ENCODE data around the gene RNF151. TPM values are rescaled to one million over a fixed set of nuclear protein-coding genes. Genes with fewer than 3 reads are reported as not detected.
A peak's percentile ranks its signal among the peaks of the same experiment; 100 is the strongest.
"Not testable (repeated sequence)": the region's sequence is repeated elsewhere in the genome, so short reads cannot be mapped to it uniquely, and the experiment has no call there.

The RNF151 gene
- total RNA-seq, 2 donors from 2014 or later, result 0.44 TPM; not detected in 1

- no peak overlapping the region for H3K27ac Mint-ChIP-seq
- 93 to 99% methylated on average over 15 to 17 of the region's 17 CpGs for WGBS, 2 experiments (ENCODE audit: insufficient coverage in 1 of 2, insufficient read length in 1 of 2)
- no peaks in the 10 kb centered on the region for H3K9me3 Mint-ChIP-seq
- Histone ChIP-seq H3K27ac (ENCODE audit: low read depth, low read length) (no peak overlapping the region), H3K4me1 (ENCODE audit: control insufficient read depth, insufficient read depth, low read length) (no peaks in the 10 kb centered on the region), H3K4me3 (ENCODE audit: low read length) (no peak overlapping the region), H3K36me3 (ENCODE audit: control insufficient read depth, insufficient read depth, low read length) (peaks cover 4% of the 10 kb centered on the region), H3K9me3 (ENCODE audit: control insufficient read depth, low read length) (no peaks in the 10 kb centered on the region), H3K27me3 (ENCODE audit: control insufficient read depth, insufficient read depth, low read length, poor library complexity, severe bottlenecking) (no peaks in the 10 kb centered on the region), H3K9ac (ENCODE audit: extremely low read depth, low read length, poor library complexity, severe bottlenecking) (no peak overlapping the region)
- H3K27me3 Mint-ChIP-seq (ENCODE audit: insufficient read depth), result peaks cover 4% of the 10 kb centered on the region
- TF ChIP-seq CTCF (conservative IDR thresholded peaks at IDR 0.05), result no peak
- H3K36me3 Mint-ChIP-seq (ENCODE audit: low read depth), result peaks cover 22% of the 10 kb centered on the region
- peaks cover 3% of the 10 kb centered on the region for H3K4me1 Mint-ChIP-seq
- no peak for DNase-seq
- no peak overlapping the region for H3K4me3 Mint-ChIP-seq
These were observed 27.7 kb upstream of the RNF151 start for GRCh38 chr16:1938910-1939309.

DNA sequence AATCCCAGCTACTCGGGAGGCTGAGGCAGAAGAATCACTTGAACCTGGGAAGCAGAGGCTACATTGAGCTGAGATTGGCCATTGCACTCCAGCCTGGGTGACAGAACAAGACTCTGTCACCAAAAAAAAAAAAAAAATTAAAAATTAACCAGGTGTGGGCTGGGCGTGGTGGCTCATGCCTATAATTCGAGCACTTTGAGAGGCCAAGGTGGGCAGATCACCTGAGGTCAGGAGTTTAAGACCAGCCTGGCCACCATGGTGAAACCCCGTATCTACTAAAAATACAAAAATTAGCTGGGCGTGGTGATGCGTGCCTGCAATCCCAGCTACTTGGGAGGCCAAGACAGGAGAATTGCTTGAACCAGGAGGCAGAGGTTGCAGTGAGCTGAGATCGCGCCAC lies 26.8 kb upstream of the RNF151 start:
- H3K27me3 Mint-ChIP-seq (ENCODE audit: insufficient read depth), result peaks cover 10% of the 10 kb centered on the region
- H3K27ac ChIP-seq (ENCODE audit: low read depth, low read length); H3K4me3 ChIP-seq (ENCODE audit: low read length); H3K4me1 ChIP-seq (ENCODE audit: control insufficient read depth, insufficient read depth, low read length); H3K9ac ChIP-seq (ENCODE audit: extremely low read depth, low read length, poor library complexity, severe bottlenecking); H3K9me3 Mint-ChIP-seq; DNase-seq; H3K27me3 ChIP-seq (ENCODE audit: control insufficient read depth, insufficient read depth, low read length, poor library complexity, severe bottlenecking); H3K4me3 Mint-ChIP-seq; H3K36me3 ChIP-seq (ENCODE audit: control insufficient read depth, insufficient read depth, low read length); H3K4me1 Mint-ChIP-seq; H3K27ac Mint-ChIP-seq; H3K9me3 ChIP-seq (ENCODE audit: control insufficient read depth, low read length): not testable (repeated sequence)
- peaks cover 22% of the 10 kb centered on the region for H3K36me3 Mint-ChIP-seq (ENCODE audit: low read depth)
- WGBS, 2 experiments (ENCODE audit: insufficient coverage in 1 of 2, insufficient read length in 1 of 2), result 90 to 95% methylated on average over 8 of the region's 8 CpGs

DNA sequence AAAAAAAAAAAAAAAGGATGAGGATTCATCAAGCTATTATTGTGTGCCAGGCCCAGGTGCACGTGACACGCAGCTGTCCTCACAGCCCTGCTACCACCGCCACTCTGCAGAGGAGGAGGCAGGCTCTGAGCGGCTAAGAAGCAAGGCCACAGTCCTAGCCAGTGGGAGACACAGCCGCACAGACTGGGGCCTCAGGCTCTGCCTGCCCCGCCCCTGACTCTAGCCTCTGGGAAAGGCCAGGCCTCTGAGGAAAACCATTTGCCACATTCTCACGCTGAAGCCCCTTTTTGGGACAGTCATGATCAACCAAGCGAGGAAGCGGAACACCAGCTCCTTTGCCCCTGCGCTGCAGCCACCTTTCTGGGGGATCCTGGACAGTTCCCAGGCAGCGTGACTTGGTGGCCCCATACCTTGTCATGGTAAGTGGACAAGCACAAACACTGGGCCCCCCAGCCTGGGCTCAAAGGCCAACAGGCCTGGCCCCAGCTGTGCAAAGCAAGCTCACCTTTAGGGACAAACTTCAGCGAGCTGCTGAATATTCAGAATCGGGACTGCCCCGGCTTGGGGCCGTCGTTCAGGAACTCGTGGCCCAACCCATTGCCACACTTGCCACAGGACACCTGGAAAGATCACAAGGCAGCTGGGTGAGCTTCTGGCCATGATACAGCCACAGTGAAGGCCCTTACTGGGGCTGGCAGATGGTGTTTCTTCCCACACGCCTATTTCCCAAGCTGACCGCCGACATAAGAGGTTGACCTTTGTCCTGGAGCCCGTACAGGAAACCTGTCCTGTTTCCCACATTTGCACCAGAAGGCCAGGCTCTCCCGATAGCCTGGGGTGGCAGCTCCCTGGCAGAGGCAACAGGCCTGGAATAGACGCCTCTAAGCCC lies 26.1 kb upstream of the RNF151 start:
- H3K9me3 ChIP-seq (ENCODE audit: control insufficient read depth, low read length), result no peaks in the 10 kb centered on the region
- no peaks in the 10 kb centered on the region for H3K4me1 ChIP-seq (ENCODE audit: control insufficient read depth, insufficient read depth, low read length)
- DNase-seq, result peak; percentile 35
- H3K27ac Mint-ChIP-seq, result no peak overlapping the region
- no peak for TF ChIP-seq CTCF (conservative IDR thresholded peaks at IDR 0.05)
- H3K9ac ChIP-seq (ENCODE audit: extremely low read depth, low read length, poor library complexity, severe bottlenecking), result no peak overlapping the region
- no peak overlapping the region for H3K4me3 ChIP-seq (ENCODE audit: low read length)
- peaks cover 3% of the 10 kb centered on the region for H3K4me1 Mint-ChIP-seq
- H3K27me3 Mint-ChIP-seq (ENCODE audit: insufficient read depth), result peaks cover 10% of the 10 kb centered on the region
- H3K27ac ChIP-seq (ENCODE audit: low read depth, low read length), result no peak overlapping the region
- H3K36me3 ChIP-seq (ENCODE audit: control insufficient read depth, insufficient read depth, low read length), result peaks cover 4% of the 10 kb centered on the region
- 93 to 98% methylated on average over 14 to 23 of the region's 23 CpGs for WGBS, 2 experiments (ENCODE audit: insufficient coverage in 1 of 2, insufficient read length in 1 of 2)
- H3K4me3 Mint-ChIP-seq, result no peak overlapping the region
- no peaks in the 10 kb centered on the region for H3K9me3 Mint-ChIP-seq
- H3K36me3 Mint-ChIP-seq (ENCODE audit: low read depth), result peaks cover 22% of the 10 kb centered on the region
- H3K27me3 ChIP-seq (ENCODE audit: control insufficient read depth, insufficient read depth, low read length, poor library complexity, severe bottlenecking), result no peaks in the 10 kb centered on the region

All from endodermal cell (in vitro differentiated cells).